Activated CD8-positive, alpha-beta T cell treated with anti-CD3 and anti-CD28 coated beads for 36 hours (primary cell): Measurements from ENCODE around the gene MROH9. TPM values are rescaled to one million over a fixed set of nuclear protein-coding genes. Genes with fewer than 3 reads are reported as not detected.

Source experiments
- ATAC-seq: fragments of 200-7000 bp; cut with Tn5 transposase; one replicate; pipeline ENCODE4 v1.10.0; 2021; ENCODE audit warnings: mild to moderate bottlenecking, moderate library complexity
- CTCF ChIA-PET: fragments of 350-600 bp; sonication (Branson Sonifier 250); formaldehyde crosslinking; loops from one replicate; lab custom pipeline; 2021; ENCODE audit warnings: antibody characterized with exemption; lab: Charles Lee
- POLR2A ChIA-PET: fragments of 350-600 bp; sonication (Branson Sonifier 250); formaldehyde crosslinking; loops from one replicate; lab custom pipeline; 2021; ENCODE audit warnings: antibody characterized with exemption; lab: Charles Lee
- DNase-seq: peaks from one replicate; pipeline ENCODE4 v3.0.0-alpha.2; 2020
- H3K27ac Mint-ChIP-seq: one replicate; pipeline ENCODE4 v1.8.0; 2021; ENCODE audit warnings: mild to moderate bottlenecking, mixed read lengths
- H3K27me3 Mint-ChIP-seq: one replicate; pipeline ENCODE4 v1.8.0; 2021; ENCODE audit warnings: mixed read lengths
- H3K36me3 Mint-ChIP-seq: one replicate; pipeline ENCODE4 v1.8.0; 2021; ENCODE audit warnings: low read depth, mixed read lengths
- H3K4me1 Mint-ChIP-seq: one replicate; pipeline ENCODE4 v1.8.0; 2021; ENCODE audit warnings: low read depth, mixed read lengths
- H3K4me3 Mint-ChIP-seq: one replicate; pipeline ENCODE4 v1.8.0; 2021; ENCODE audit warnings: mild to moderate bottlenecking, moderate library complexity, mixed read lengths
- H3K9me3 Mint-ChIP-seq: one replicate; pipeline ENCODE4 v1.8.0; 2021; ENCODE audit warnings: mixed read lengths
- intact Hi-C: fragments of 100-400 bp; cut with micrococcal nuclease; formaldehyde crosslinking; loops from one replicate; pipeline ENCODE4 v1.10.0; 2022
- total RNA-seq, 2 experiments: library from RNA; stranded (reverse); gene quantifications; one replicate each; pipeline ENCODE4 v1.2.3, GENCODE V29; 2021
- TF ChIP-seq, protein P1 (sequence below): fragments of 200-600 bp; IDR thresholded peaks from one replicate; pipeline ENCODE4 v1.8.0; 2022; ENCODE audit warnings: antibody characterized with exemption, mild to moderate bottlenecking

Gene MROH9
- total RNA-seq, 2 experiments from 2014 or later = not detected

DNA sequence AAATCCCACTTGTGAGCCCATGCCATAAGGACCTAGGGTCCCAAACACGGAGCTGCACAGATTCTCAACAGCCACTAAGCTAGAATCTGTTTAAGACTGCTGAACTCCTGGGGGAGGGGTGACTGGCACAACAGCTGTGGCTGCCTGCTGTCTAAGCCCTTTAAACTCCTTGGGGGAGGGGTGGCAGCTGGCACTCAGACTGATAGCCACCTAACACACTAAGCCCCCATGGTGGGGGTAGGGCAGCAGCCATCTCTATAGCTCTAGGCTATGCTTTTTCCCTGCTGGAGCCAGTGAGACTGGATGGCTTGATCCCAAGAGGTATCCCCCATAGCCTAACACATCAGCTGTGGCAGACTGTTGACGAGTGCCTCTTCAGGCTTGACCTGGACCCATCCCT is 82.1 kb downstream of the MROH9 start:
- DNase-seq (no peak), ATAC-seq (no peak)
- ChIA-PET CTCF (no interaction called here), POLR2A (no interaction called here)
- Mint-ChIP-seq H3K27me3 (peaks cover 8% of the 10 kb centered on the region), H3K36me3 (no peaks in the 10 kb centered on the region), H3K27ac (no peak overlapping the region), H3K4me3 (no peak overlapping the region), H3K4me1 (no peaks in the 10 kb centered on the region), H3K9me3 (peaks cover 7% of the 10 kb centered on the region)
- TF ChIP-seq, protein P1, sequence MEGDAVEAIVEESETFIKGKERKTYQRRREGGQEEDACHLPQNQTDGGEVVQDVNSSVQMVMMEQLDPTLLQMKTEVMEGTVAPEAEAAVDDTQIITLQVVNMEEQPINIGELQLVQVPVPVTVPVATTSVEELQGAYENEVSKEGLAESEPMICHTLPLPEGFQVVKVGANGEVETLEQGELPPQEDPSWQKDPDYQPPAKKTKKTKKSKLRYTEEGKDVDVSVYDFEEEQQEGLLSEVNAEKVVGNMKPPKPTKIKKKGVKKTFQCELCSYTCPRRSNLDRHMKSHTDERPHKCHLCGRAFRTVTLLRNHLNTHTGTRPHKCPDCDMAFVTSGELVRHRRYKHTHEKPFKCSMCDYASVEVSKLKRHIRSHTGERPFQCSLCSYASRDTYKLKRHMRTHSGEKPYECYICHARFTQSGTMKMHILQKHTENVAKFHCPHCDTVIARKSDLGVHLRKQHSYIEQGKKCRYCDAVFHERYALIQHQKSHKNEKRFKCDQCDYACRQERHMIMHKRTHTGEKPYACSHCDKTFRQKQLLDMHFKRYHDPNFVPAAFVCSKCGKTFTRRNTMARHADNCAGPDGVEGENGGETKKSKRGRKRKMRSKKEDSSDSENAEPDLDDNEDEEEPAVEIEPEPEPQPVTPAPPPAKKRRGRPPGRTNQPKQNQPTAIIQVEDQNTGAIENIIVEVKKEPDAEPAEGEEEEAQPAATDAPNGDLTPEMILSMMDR = no peak
- intact Hi-C loops = no loop called here

DNA sequence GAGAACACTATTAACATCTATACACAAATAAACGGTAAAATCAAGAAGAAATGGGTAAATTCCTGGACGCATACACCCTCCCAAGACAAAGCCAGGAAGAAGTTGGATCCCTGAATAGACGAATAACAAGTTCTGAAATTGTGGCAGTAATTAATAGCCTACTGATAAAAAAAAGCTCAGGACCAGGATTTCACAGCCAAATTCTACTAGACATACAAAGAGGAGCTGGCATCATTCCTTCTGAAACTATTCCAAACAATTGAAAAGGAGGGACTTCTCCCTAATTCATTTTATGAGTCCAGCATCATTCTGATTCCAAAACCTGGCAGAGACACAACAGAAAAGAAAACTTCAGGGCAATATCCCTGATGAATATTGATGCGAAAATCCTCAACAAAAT is 84.6 kb downstream of the MROH9 start:
- CTCF ChIA-PET = interaction anchor here (1.4 kb wide), 1 partner anchor 17 kb away, joined by 3 read pairs; no protein-coding TSS in a partner anchor
- POLR2A ChIA-PET = no interaction called here
- Mint-ChIP-seq H3K27me3 (peaks cover 4% of the 10 kb centered on the region), H3K4me3 (no peak overlapping the region), H3K36me3 (no peaks in the 10 kb centered on the region), H3K9me3 (peaks cover 7% of the 10 kb centered on the region), H3K27ac (no peak overlapping the region), H3K4me1 (no peaks in the 10 kb centered on the region)
- intact Hi-C loops = no loop called here
- TF ChIP-seq, protein P1 = no peak
- ATAC-seq = no peak
- no peak for DNase-seq

DNA sequence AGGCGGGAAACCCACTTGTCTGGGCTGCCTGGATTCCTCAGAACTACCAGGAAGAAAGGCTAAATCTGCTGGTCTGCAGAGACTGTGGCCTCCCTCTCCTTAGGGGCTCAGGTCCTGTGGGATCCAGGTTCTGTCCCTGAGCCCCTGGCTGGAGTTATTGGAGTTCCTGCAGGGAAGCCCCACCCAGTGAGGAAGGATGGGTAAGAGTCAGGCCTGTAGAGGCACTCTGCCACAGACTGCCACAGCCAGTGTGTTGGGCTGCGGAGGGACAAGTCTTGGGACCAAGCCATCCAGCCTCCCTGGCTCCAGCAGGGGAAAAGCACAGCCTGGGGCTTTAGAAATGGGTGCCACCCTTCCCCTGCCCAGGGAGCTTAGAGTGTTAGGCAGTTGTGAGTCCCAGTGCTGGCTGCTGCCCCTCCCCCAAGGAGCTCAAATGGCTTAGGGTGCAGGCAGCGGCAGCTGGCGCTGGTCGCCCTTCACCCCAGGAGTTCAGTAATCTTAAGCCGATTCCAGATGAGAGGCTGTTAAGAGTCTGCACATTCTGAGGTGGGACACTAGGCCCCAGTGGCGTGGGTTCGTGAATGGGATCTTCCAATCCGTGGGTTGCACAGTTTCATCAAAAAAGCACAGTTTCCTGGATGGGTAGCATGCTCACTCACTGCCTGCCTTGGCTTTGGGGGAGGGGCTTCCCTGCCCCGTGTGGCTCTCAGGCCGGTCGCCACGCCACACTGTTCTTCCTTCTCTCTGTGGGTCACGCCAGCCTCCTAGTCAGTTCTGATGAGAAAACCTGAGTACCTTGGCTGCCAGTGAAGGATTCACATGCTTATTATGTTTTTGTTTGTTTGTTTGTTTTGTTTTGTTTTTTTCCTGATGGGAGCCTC is 97.7 kb downstream of the MROH9 start:
- TF ChIP-seq, protein P1 = no peak
- CTCF ChIA-PET = no interaction called here
- POLR2A ChIA-PET = no interaction called here
- DNase-seq (no peak), ATAC-seq (no peak)
- Mint-ChIP-seq H3K9me3 (no peaks in the 10 kb centered on the region), H3K27me3 (peaks cover 18% of the 10 kb centered on the region), H3K4me1 (no peaks in the 10 kb centered on the region), H3K4me3 (no peak overlapping the region), H3K27ac (no peak overlapping the region), H3K36me3 (no peaks in the 10 kb centered on the region)
- intact Hi-C loops = no loop called here

DNA sequence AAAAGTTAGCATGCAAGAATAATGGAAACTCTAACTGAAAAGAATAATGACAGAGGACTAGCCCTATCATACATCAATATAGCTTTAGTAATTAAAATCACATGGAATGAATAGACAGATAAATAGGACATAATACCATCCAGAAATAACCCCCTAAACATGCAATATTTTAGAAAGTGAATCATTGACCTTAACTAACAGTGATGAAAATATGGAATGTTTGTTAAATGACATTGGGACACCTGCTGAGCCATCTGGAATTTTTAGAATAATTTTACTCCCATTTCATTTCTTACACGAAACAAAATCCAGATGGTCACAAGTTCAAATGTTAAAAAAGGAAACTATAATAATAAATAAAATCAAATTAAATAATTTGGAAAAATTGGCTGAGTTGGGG is 102.3 kb downstream of the MROH9 start:
- H3K4me1 Mint-ChIP-seq = no peaks in the 10 kb centered on the region
- intact Hi-C loops = no loop called here
- no peak for ATAC-seq
- no peak overlapping the region for H3K27ac Mint-ChIP-seq
- DNase-seq = no peak
- CTCF ChIA-PET = no interaction called here
- TF ChIP-seq, protein P1 = no peak
- H3K36me3 Mint-ChIP-seq = no peaks in the 10 kb centered on the region
- peaks cover 8% of the 10 kb centered on the region for H3K27me3 Mint-ChIP-seq
- no peak overlapping the region for H3K4me3 Mint-ChIP-seq
- POLR2A ChIA-PET = no interaction called here
- H3K9me3 Mint-ChIP-seq = no peaks in the 10 kb centered on the region

DNA sequence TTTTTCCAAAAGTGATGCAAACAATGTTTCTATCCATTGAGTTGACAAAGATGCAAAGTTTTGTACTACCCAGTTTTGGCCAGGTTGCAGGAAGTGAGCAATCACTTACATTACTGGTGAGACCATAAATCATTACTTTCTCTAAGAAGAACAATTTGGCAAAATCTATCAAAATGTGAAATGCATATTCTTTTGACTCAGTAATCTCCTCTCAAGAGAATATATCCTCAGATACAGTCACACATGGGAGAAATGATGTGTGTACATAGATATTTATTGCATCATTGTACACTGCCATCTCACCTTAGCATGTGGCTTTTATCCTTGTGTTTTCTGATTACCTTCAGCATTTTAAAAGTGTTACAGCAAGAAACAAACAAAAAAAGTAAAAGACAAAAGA is 103.0 kb downstream of the MROH9 start:
- DNase-seq = no peak
- Mint-ChIP-seq H3K9me3 (no peaks in the 10 kb centered on the region), H3K36me3 (no peaks in the 10 kb centered on the region), H3K4me1 (no peaks in the 10 kb centered on the region), H3K27me3 (peaks cover 8% of the 10 kb centered on the region), H3K4me3 (no peak overlapping the region), H3K27ac (no peak overlapping the region)
- POLR2A ChIA-PET = no interaction called here
- TF ChIP-seq, protein P1 = no peak
- ATAC-seq = no peak
- intact Hi-C loops = no loop called here
- CTCF ChIA-PET = no interaction called here
